Fibroblast of villous mesenchyme (primary cell): ENCODE data around the gene NOBOX. TPM values are rescaled to one million over a fixed set of nuclear protein-coding genes. Genes with fewer than 3 reads are reported as not detected.

Source experiments
- small RNA-seq: library from RNA; depleted of rRNA; stranded (forward); fragments of <200 nt; gene quantifications from one replicate; pipeline ENCODE3, GENCODE V24; 2012
- total RNA-seq: library from RNA; depleted of rRNA; stranded (reverse); fragments of >200 nt; gene quantifications from 2 replicates; pipeline ENCODE4 v1.2.3, GENCODE V29; 2012

NOBOX gene
- total RNA-seq, 1 donor: not detected

Small RNA genes within 50 kb of the gene (small RNA-seq; reads per million reads assigned to genes)
- gene RNU6ATAC40P: not detected

Other genes with a start within 250 kb of the NOBOX start
- 0.32 and 0.43 TPM in 2 replicates for gene CTAGE4, start 220.2 kb downstream of the NOBOX start, total RNA-seq
- 0.97 and 3.0 TPM in 2 replicates for gene ARHGEF35, start 207.9 kb downstream of the NOBOX start, total RNA-seq
- under 0.01 TPM in 2 replicates for gene OR2A42, start 164.1 kb downstream of the NOBOX start, total RNA-seq
- gene OR2A7, start 138.9 kb downstream of the NOBOX start, total RNA-seq: under 0.01 and 0.32 TPM in 2 replicates
- 0.43 TPM in 1 of 2 replicates, not detected in the other for gene CTAGE8, start 134.4 kb downstream of the NOBOX start, total RNA-seq
- gene OR2A1, start 91.3 kb downstream of the NOBOX start, total RNA-seq: under 0.01 TPM in 2 replicates
- gene ARHGEF5, start 48.3 kb downstream of the NOBOX start, total RNA-seq: 1.9 and 3.9 TPM in 2 replicates